K562 (cell line): ENCODE results near the gene B3GAT2. TPM values are rescaled to one million over a fixed set of nuclear protein-coding genes. Genes with fewer than 3 reads are reported as not detected.

Experiments used
- ATAC-seq: fragments of 200-7000 bp; cut with Tn5 transposase; 3 replicates; pipeline ENCODE4 v1.9.1; 2020; ENCODE audit warnings: moderate library complexity
- BruUV-seq: library from RNA; stranded (reverse); fragments of 400-500 nt; replicated peaks from 2 replicates; lab custom pipeline; 2021; lab: Mats Ljungman, UMichigan
- CTCF ChIA-PET: fragments of 300-600 bp; formaldehyde crosslinking; extraction: SDS; loops from one replicate; lab custom pipeline; 2021; ENCODE audit warnings: low intra/inter-chr PET ratio; lab: Yijun Ruan, JAX
- POLR2A ChIA-PET: fragments of 300-600, 350-650 bp; sonication (Branson Sonifier 250); formaldehyde crosslinking; extraction: SDS; loops from one replicate; lab custom pipeline; 2021; ENCODE audit warnings: antibody characterized with exemption, inconsistent platforms; lab: Yijun Ruan, JAX
- DNase-seq, 4 experiments: peaks; one replicate each; pipeline versions ENCODE4 v3.0.0 to v3.0.0-alpha.2; 2011 to 2018; ENCODE audit warnings: low spot score in 3 of 4, mixed read lengths in 3 of 4; ENCODE audit errors: extremely low read depth in 1 of 4
- FAIRE-seq: peaks from 2 replicates; lab custom pipeline; 2011; peaks lifted over from hg19 to GRCh38; lab: Jason Lieb, UNC
- H2AFZ ChIP-seq: 2 replicates; pipeline ENCODE4 v1.6.0; 2011; ENCODE audit warnings: low read depth, low read length, control low read depth, inconsistent platforms
- H3K27ac ChIP-seq: fragments of 200-600 bp; 3 replicates; pipeline ENCODE4 v1.8.0; 2011; ENCODE audit warnings: low read depth, mild to moderate bottlenecking, control low read depth, inconsistent platforms, low read length, moderate library complexity, mixed read lengths; ENCODE audit errors: extremely low read depth
- H3K27me3 ChIP-seq, 2 experiments: fragments of 300-600 bp in 1 of 2; 2 replicates in 1 of 2; 3 replicates in 1 of 2; pipeline versions ENCODE4 v1.6.0 to v1.8.0; 2011; ENCODE audit warnings: inconsistent platforms in 2 of 2, low read length in 2 of 2, mild to moderate bottlenecking in 1 of 2, mixed read lengths in 1 of 2, moderate library complexity in 1 of 2; ENCODE audit not compliant: control insufficient read depth in 2 of 2, insufficient read depth in 2 of 2
- H3K36me3 ChIP-seq: fragments of 300-600 bp; 3 replicates; pipeline ENCODE4 v1.8.0; 2011; ENCODE audit warnings: mild to moderate bottlenecking, low read length, inconsistent platforms; ENCODE audit not compliant: control insufficient read depth, insufficient read depth
- H3K4me1 ChIP-seq, 2 experiments: fragments of 200-600 bp in 1 of 2; replicated peaks in 1 of 2; 2 replicates in 1 of 2; 3 replicates in 1 of 2; pipeline versions ENCODE4 v1.5.1 to v1.8.0; 2011; ENCODE audit warnings: inconsistent platforms in 2 of 2, low read length in 2 of 2, mild to moderate bottlenecking in 1 of 2, mixed read lengths in 1 of 2, moderate library complexity in 1 of 2; ENCODE audit not compliant: control insufficient read depth in 2 of 2, insufficient read depth in 2 of 2
- H3K4me2 ChIP-seq: 2 replicates; pipeline ENCODE4 v1.6.1; 2011; ENCODE audit warnings: low read length, control low read depth, inconsistent platforms, mixed read lengths; ENCODE audit not compliant: insufficient read depth
- H3K4me3 ChIP-seq: fragments of 200-600 bp; sonication (generic), shearing (Covaris generic); 2 replicates; pipeline ENCODE4 v1.5.1; 2016; ENCODE audit warnings: control low read depth, inconsistent platforms
- H3K79me2 ChIP-seq: fragments of 200-600 bp; 3 replicates; pipeline ENCODE4 v1.8.0; 2011; ENCODE audit warnings: low read length, inconsistent platforms; ENCODE audit not compliant: control insufficient read depth, insufficient read depth
- H3K9ac ChIP-seq, 2 experiments: 2 replicates each; pipeline versions ENCODE4 v1.6.0 to v1.6.1; 2011; ENCODE audit warnings: low read depth in 2 of 2, low read length in 2 of 2, control low read depth in 1 of 2, inconsistent platforms in 1 of 2, mild to moderate bottlenecking in 1 of 2, mixed read lengths in 1 of 2; ENCODE audit not compliant: insufficient read depth in 1 of 2
- H3K9me1 ChIP-seq: one replicate; pipeline ENCODE4 v1.6.0; 2011; ENCODE audit warnings: inconsistent platforms, mild to moderate bottlenecking, low read length, moderate library complexity; ENCODE audit not compliant: control insufficient read depth, insufficient read depth
- H3K9me3 ChIP-seq: replicated peaks from 2 replicates; pipeline ENCODE4 v1.5.1; 2011; ENCODE audit warnings: low read depth, low read length, inconsistent platforms; ENCODE audit not compliant: control insufficient read depth, insufficient read depth
- H4K20me1 ChIP-seq: replicated peaks from 2 replicates; pipeline ENCODE4 v1.6.1; 2011; ENCODE audit warnings: low read length, inconsistent platforms, mixed read lengths; ENCODE audit not compliant: control insufficient read depth, insufficient read depth
- CREB3L1 ChIP-seq: fragments of 450-650 bp; IDR thresholded peaks from 2 replicates; pipeline ENCODE4 v1.6.1; 2014; ENCODE audit warnings: low read depth, mild to moderate bottlenecking, moderate library complexity, borderline replicate concordance
- CSDE1 ChIP-seq, 2 experiments: fragments of 450-650 bp; IDR thresholded peaks; 2 replicates each; pipeline ENCODE4 v1.6.1; 2016; ENCODE audit warnings: mild to moderate bottlenecking in 1 of 2
- CTCF ChIP-seq, 3 experiments: IDR thresholded peaks in 2 of 3; conservative IDR thresholded peaks in 1 of 3; 2 replicates each; pipeline ENCODE4 v1.5.1; 2011 to 2012; ENCODE audit warnings: low read length in 3 of 3, mild to moderate bottlenecking in 3 of 3, control low read depth in 2 of 3, improper control_type of control experiment in 1 of 3, inconsistent platforms in 1 of 3, low read depth in 1 of 3, mixed read lengths in 1 of 3, moderate library complexity in 1 of 3; ENCODE audit not compliant: insufficient read depth in 2 of 3
- EGR1 ChIP-seq: fragments of 450-650 bp; conservative IDR thresholded peaks from 2 replicates; pipeline ENCODE4 v1.6.1; 2017; ENCODE audit warnings: mild to moderate bottlenecking
- ETS2 ChIP-seq: IDR thresholded peaks from 2 replicates; pipeline ENCODE4 v1.6.1; 2016; ENCODE audit warnings: borderline replicate concordance, missing genetic modification characterization, mild to moderate bottlenecking, moderate library complexity, missing compliant biosample characterization; ENCODE audit not compliant: poor library complexity, severe bottlenecking
- SNAPC5 ChIP-seq: fragments of 250-450 bp; sonication (Bioruptor Pico); IDR thresholded peaks from 2 replicates; pipeline ENCODE4 v1.8.0; 2021; ENCODE audit warnings: moderate library complexity, mild to moderate bottlenecking, inconsistent platforms
- SREBF2 ChIP-seq: sonication (generic); formaldehyde crosslinking; IDR thresholded peaks from 2 replicates; pipeline ENCODE4 v1.4.0; 2020; ENCODE audit warnings: mild to moderate bottlenecking, missing genetic modification reagents
- WGBS: fragments of 100-300 bp; shearing (Covaris generic); methylation state at CpG from one replicate; pipeline ENCODE4 v1.1.6; 2016; ENCODE audit warnings: low coverage, mixed read lengths; ENCODE audit not compliant: insufficient coverage; ENCODE audit errors: missing lambda C conversion rate; 5-methylcytosine and 5-hydroxymethylcytosine counted together
- in situ Hi-C: fragments of 300-500 bp; cut with MboI; formaldehyde crosslinking; loops from 4 replicates; pipeline ENCODE4 v1.15.0; 2018; ENCODE audit warnings: inconsistent platforms, mixed read lengths
- intact Hi-C: fragments of 100-400 bp; cut with micrococcal nuclease; formaldehyde crosslinking; loops from 2 replicates; pipeline ENCODE4 v1.14.2; 2022
- polyA plus RNA-seq, 8 experiments: library from polyadenylated mRNA; depleted of rRNA in 4 of 8; stranded (reverse) in 5 of 8; unstranded in 3 of 8; fragments of >200 nt; fragmentation: Nextera tagmentation in 2 of 8; fragmentation: Illumina TruSeq in 1 of 8; extraction: Ambion mirVana in 2 of 8; extraction: Trizol in 1 of 8; gene quantifications; 2 replicates each; pipeline versions ENCODE4 v1.2.1 to v1.2.3, GENCODE V29; 2011 to 2014; ENCODE audit warnings: inconsistent platforms in 1 of 8, missing spikeins in 1 of 8
- total RNA-seq, 7 experiments: library from RNA; depleted of rRNA in 6 of 7; stranded (reverse); fragments of >200 nt in 6 of 7; fragmentation: Illumina TruSeq in 2 of 7; extraction: Trizol in 2 of 7; gene quantifications; 2 replicates each; pipeline versions ENCODE4 v1.2.1 to v1.2.3, GENCODE V29; 2011 to 2021; ENCODE audit warnings: low replicate concordance in 1 of 7

B3GAT2 gene
- total and polyA plus RNA-seq, 9 of the 15 experiments (the other 6 are each of a cell fraction or from before 2014, with no cell fraction given), result 0.01 to 0.43 (median 0.04) TPM; not detected in 4

GRCh38 chr6:70901324-70901723 is 55.5 kb downstream of the B3GAT2 start:
- ChIA-PET CTCF (no interaction called here), POLR2A (no interaction called here)
- DNase-seq (peak in 1 of 4 experiments; percentile 11), FAIRE-seq (no peak), ATAC-seq (peak; percentile 23; the same call in 1 of the 3 replicates)
- H3K27me3 ChIP-seq, result no peaks in the 10 kb centered on the region; a peak in 1 of 5 replicates
- no peaks in the 10 kb centered on the region for H3K9me1 ChIP-seq
- BruUV-seq, result no TSS peak
- H2AFZ ChIP-seq, result no peak overlapping the region
- no peaks in the 10 kb centered on the region for H3K36me3 ChIP-seq
- H3K9ac ChIP-seq, result no peak overlapping the region
- WGBS, result 7% methylated on average over 3 of the region's 3 CpGs
- no peaks in the 10 kb centered on the region for H3K79me2 ChIP-seq
- H3K9me3 ChIP-seq, result no peaks in the 10 kb centered on the region
- no peak overlapping the region for H3K4me3 ChIP-seq
- H3K27ac ChIP-seq, result no peak overlapping the region
- H3K4me2 ChIP-seq, result no peak overlapping the region
- intact Hi-C loops, result no loop called here
- TF ChIP-seq ETS2 (no peak), SNAPC5 (CRISPR knock-in tag) (no peak), SREBF2 (CRISPR knock-in tag) (no peak), CTCF (IDR thresholded peaks at IDR 0.05 in 2 of 3, conservative IDR thresholded peaks at IDR 0.05 in 1 of 3; ENCODE audit: insufficient read depth in 2 of 3, low read depth in 1 of 3, low read length in 3 of 3) (peak in 1 of 3 experiments; percentile 45; a peak in 2 of 6 replicates), EGR1 (no peak), CREB3L1 (no peak), CSDE1 (IDR thresholded peaks at IDR 0.05) (no peak)
- no peaks in the 10 kb centered on the region for H3K4me1 ChIP-seq
- in situ Hi-C loops, result no loop called here
- H4K20me1 ChIP-seq, result no peaks in the 10 kb centered on the region
